HUES48 (cell line): Measurements from ENCODE around the gene CD6.

Experiments
- H3K27ac ChIP-seq: one replicate; pipeline ENCODE4 v1.7.0; 2013; ENCODE audit warnings: low read depth, low read length, inconsistent platforms
- H3K27me3 ChIP-seq: 2 replicates; pipeline ENCODE4 v1.6.1; 2013; ENCODE audit warnings: mild to moderate bottlenecking, low read length; ENCODE audit not compliant: control insufficient read depth, insufficient read depth
- H3K36me3 ChIP-seq: 2 replicates; pipeline ENCODE4 v1.6.1; 2013; ENCODE audit warnings: low read length; ENCODE audit not compliant: control insufficient read depth, insufficient read depth
- H3K4me1 ChIP-seq: 2 replicates; pipeline ENCODE4 v1.6.1; 2013; ENCODE audit warnings: mild to moderate bottlenecking, low read length; ENCODE audit not compliant: control insufficient read depth, insufficient read depth
- H3K4me3 ChIP-seq: 2 replicates; pipeline ENCODE4 v1.5.1; 2013; ENCODE audit warnings: mild to moderate bottlenecking, low read depth, low read length
- H3K9ac ChIP-seq: 2 replicates; pipeline ENCODE4 v1.6.1; 2013; ENCODE audit warnings: mild to moderate bottlenecking, low read depth, low read length, moderate library complexity
- H3K9me3 ChIP-seq: 2 replicates; pipeline ENCODE4 v1.6.1; 2013; ENCODE audit warnings: low read length; ENCODE audit not compliant: control insufficient read depth, insufficient read depth

Gene CD6

DNA sequence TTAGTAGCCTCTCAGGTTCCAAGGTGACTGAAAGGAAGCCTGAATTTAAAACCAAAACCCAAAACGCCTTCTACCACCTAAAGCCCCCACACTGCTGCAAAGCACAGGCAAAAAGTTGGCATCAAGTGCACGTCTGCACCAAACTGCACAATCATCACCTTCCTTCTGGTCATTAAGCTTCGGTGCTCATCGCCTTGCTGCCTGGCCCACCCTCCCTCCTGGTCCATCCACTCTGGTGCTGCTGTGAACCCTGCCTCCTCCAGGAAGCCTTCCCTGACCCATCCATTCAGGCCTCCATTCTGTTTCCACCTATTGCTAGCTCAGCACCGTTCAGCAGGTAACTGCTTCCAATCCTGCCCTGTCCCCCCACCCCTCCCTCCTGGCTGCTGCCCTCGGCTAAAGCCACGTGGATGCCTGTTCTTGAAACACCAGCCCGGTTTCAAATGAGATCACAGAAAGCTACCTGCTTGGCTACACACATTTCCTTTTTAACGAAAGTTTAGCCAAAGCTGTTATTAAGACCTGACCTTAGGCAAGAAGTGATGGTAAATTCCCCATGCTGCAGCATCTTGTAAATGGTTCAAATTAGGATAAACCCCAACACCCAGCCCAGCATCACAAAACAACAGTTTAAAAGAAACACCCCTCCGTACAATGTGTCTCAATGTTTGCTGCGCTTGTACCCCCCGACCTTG, 77.0 kb downstream of the CD6 start:
- Histone ChIP-seq H3K4me1 (no peaks in the 10 kb centered on the region), H3K27ac (no peak overlapping the region), H3K4me3 (no peak overlapping the region), H3K27me3 (no peaks in the 10 kb centered on the region), H3K9me3 (no peaks in the 10 kb centered on the region), H3K36me3 (no peaks in the 10 kb centered on the region), H3K9ac (no peak overlapping the region)

DNA sequence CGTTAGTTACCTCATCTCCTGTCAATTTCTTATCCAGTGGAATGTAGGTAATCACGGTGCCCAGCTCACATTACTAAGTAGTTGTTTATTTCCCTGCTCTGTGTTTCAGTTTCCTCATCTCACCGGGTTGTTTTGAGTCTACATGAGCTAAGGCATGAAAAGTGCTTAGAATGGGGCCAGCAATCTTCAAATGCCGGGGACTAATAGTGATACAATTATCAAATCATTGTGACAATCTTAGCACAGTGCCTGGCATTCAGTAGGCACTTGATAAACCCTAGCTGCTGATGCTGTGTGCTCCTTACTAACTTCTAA, 77.5 kb downstream of the CD6 start:
- H3K9ac ChIP-seq, result no peak overlapping the region
- H3K27me3 ChIP-seq, result no peaks in the 10 kb centered on the region
- H3K27ac ChIP-seq, result no peak overlapping the region
- H3K36me3 ChIP-seq, result no peaks in the 10 kb centered on the region
- H3K9me3 ChIP-seq, result no peaks in the 10 kb centered on the region
- no peak overlapping the region for H3K4me3 ChIP-seq
- no peaks in the 10 kb centered on the region for H3K4me1 ChIP-seq

DNA sequence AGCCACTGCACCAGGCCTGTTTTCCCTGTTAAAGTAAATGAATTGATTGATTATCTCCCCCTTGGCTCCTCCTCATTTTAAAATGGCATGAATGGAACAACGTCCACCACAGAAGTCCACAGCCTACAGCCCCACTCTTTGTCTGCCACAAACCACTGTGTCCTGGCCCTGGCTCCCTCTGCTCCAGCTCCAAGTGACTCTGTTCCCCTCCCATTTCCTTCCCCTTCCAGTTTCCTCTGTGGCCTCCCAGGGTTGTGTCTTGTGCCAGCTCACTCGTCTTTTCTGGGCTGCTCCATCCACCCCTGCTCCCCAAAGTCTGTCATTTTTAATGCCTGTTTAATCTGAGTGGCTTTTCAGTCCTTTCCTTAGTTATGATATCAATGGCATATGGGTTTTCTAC, 78.4 kb downstream of the CD6 start:
- H3K27me3 ChIP-seq, result no peaks in the 10 kb centered on the region
- no peak overlapping the region for H3K27ac ChIP-seq

DNA sequence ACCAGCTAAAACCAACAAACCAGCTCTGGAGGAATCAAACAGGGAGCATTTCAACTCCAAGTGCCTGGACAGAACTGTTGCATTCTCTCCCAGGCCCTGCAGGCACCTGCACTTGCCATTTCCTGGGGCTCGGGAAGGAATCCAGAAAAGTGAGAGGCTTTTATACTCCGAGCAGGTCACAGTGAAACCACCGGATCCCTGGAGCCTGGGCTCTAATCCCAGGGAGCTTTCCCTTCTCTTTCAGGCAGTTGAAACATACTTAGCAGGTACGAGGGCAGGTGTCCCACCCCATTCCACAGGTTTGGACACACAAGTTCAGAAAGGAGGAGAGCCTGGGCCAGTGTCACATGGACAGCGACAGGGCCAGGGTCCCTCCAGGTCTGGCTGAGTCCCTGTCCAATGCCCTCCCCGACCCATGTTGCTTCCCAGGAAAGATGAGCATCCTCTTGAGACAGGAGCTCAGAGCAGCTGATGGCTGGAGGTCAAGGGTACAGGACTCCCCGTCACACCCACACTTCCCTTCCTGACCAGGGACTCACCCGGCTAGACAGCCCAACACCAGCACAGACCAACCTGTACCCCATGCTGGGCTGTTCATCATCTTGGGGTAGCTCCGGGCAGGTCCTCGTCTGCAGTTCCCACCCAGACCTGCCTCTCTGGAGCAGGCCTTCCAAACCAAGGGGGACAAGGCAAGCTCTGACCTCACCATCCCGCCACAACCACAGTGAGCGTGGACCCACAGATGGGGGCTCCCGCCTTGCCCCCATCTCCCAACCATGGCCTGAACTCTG, 80.9 kb downstream of the CD6 start:
- Histone ChIP-seq H3K4me1 (no peaks in the 10 kb centered on the region), H3K36me3 (no peaks in the 10 kb centered on the region), H3K27ac (no peak overlapping the region), H3K9ac (no peak overlapping the region), H3K9me3 (no peaks in the 10 kb centered on the region), H3K27me3 (no peaks in the 10 kb centered on the region), H3K4me3 (no peak overlapping the region)

More for the DNA sequence above, 78.4 kb downstream of the CD6 start:
- H3K4me3 ChIP-seq, result no peak overlapping the region
- no peak overlapping the region for H3K9ac ChIP-seq
- no peaks in the 10 kb centered on the region for H3K9me3 ChIP-seq
- H3K36me3 ChIP-seq, result no peaks in the 10 kb centered on the region
- no peaks in the 10 kb centered on the region for H3K4me1 ChIP-seq

DNA sequence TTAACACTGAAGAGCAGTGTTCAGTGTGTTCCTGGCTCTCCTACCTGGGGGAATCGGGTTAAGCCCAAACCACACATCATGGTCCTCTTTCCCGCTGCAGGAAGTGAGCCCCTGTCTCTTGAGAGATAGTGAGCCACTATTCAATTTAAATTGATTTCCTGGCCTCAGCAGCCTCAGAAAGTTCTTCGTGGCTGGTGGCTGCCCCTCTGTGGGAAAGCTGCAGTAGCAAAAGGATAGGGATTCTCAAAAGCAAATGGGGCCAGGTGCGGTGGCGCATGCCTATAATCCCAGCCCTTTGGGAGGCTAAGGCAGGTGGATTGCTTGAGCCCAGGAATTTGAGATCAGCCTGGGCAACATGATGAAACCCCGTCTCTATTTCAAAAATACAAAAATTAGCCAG, 81.7 kb downstream of the CD6 start:
- Histone ChIP-seq H3K9me3 (no peaks in the 10 kb centered on the region), H3K27ac (no peak overlapping the region), H3K4me1 (no peaks in the 10 kb centered on the region), H3K4me3 (no peak overlapping the region), H3K27me3 (no peaks in the 10 kb centered on the region), H3K9ac (no peak overlapping the region), H3K36me3 (no peaks in the 10 kb centered on the region)

DNA sequence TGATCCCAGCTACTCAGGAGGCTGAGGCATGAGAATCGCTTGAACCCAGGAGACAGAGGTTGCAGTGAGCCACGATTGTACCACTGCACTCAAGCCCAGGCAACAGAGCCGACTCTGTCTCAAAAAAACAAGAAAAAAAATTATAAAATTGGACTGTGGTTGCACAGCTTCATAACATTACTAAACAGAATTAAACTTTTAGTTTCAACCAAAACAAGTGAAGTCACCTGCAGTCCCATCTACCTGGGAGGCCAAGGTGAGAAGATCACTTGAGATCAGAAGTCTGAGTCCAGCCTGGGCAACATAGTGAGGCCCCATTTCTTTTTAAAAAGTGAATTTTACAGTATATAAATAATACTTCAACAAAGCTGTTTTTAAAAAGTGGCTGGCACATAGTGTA, 83.0 kb downstream of the CD6 start:
- no peak overlapping the region for H3K27ac ChIP-seq
- no peak overlapping the region for H3K4me3 ChIP-seq
- H3K27me3 ChIP-seq, result no peaks in the 10 kb centered on the region
- no peaks in the 10 kb centered on the region for H3K9me3 ChIP-seq
- no peak overlapping the region for H3K9ac ChIP-seq
- H3K36me3 ChIP-seq, result no peaks in the 10 kb centered on the region
- H3K4me1 ChIP-seq, result no peaks in the 10 kb centered on the region

DNA sequence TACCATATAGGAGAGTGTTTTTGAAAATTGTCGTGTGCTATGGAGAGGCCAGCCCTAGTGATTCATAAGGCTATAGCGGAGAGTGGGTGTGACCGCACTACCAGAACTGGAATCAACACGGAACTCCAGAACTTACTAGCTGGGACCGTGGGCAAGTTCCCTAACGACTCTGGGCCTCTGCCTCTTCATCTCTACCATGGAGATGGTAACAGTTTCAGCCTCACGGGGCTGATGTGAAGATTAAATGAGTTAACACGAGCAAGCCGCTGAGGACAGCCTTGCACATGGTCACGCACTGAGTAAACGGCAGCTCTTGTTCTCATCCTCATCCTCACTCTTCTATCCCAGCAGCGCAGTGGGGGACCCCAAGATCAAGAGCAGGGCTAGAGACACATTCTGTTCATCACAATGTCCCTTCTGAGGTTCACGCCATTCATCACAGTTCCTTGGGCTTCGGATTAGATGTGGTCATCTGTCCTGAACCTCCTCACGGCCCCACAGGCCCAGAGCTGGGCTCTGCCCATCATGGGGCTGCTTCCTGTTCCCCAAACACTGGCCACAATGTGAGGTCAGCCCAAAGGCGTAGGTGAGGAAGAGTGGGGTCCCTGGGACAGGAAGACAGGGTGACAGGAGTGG, 83.6 kb downstream of the CD6 start:
- no peak overlapping the region for H3K27ac ChIP-seq
- no peaks in the 10 kb centered on the region for H3K27me3 ChIP-seq
- H3K9me3 ChIP-seq, result no peaks in the 10 kb centered on the region
- no peak overlapping the region for H3K9ac ChIP-seq
- no peaks in the 10 kb centered on the region for H3K36me3 ChIP-seq
- H3K4me1 ChIP-seq, result no peaks in the 10 kb centered on the region
- H3K4me3 ChIP-seq, result no peak overlapping the region

DNA sequence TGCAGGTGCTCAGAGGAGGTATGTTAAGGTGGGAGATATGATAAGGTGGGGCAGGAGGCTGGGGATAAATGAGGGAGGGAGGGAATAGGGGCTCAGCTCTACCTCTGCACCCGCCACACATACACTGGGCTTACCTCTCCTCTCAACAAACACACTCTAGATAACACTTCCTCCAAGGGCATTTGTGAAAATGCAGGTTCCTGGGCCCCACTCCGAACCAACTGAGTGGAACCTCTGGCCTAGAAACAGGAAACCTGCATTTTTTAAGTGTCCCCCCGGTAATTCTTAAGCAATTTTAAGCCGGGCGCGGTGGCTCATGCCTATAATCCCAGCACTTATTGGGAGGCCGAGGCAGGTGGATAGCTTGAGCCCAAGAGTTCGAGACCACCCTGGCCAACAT, 84.3 kb downstream of the CD6 start:
- Histone ChIP-seq H3K4me3 (no peak overlapping the region), H3K4me1 (no peaks in the 10 kb centered on the region), H3K27ac (no peak overlapping the region), H3K36me3 (no peaks in the 10 kb centered on the region), H3K27me3 (no peaks in the 10 kb centered on the region), H3K9ac (no peak overlapping the region), H3K9me3 (no peaks in the 10 kb centered on the region)

DNA sequence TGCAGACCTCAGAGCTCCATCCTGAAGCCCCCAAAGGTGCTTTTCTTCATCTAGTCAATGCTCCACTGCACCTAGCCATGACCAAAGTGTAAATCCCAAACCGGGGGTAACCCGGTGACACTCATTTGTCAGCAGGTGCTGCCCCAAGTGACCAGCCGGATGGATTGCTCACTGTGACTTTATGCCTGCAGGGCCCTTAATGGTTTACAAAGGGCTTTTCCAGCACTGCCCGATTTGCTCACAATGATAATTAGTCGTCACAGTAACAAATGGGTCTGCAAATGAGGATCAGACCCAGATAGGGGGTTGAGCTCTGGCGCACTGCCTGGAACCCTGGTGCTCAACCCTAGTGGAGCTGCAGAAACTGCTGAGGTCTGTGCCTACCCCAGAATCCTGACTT, 85.1 kb downstream of the CD6 start:
- Histone ChIP-seq H3K9me3 (no peaks in the 10 kb centered on the region), H3K36me3 (no peaks in the 10 kb centered on the region), H3K27me3 (no peaks in the 10 kb centered on the region), H3K4me3 (no peak overlapping the region), H3K4me1 (no peaks in the 10 kb centered on the region), H3K9ac (no peak overlapping the region), H3K27ac (no peak overlapping the region)

DNA sequence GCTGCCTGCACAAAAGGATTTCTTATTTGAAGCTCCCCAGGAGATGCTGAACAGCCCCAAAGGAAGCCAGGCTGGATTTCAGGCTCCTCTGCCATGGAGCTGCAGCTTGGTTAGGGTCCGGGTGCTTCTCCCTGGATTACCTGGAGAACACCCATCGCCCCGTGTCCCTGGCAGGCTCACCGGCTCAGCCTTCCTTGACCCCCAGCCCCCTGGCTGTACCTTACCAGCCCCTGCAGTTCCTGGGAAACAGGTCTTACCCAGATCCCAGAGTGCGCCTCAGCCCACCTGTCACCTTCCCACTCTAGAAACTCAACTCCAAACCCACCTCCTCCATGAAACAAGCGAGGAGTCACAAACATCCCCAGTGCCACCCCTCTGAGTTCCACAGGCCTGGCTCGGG, 85.5 kb downstream of the CD6 start:
- H3K27ac ChIP-seq, result no peak overlapping the region
- H3K4me3 ChIP-seq, result no peak overlapping the region
- no peak overlapping the region for H3K9ac ChIP-seq
- H3K9me3 ChIP-seq, result no peaks in the 10 kb centered on the region
- no peaks in the 10 kb centered on the region for H3K4me1 ChIP-seq
- no peaks in the 10 kb centered on the region for H3K27me3 ChIP-seq
- H3K36me3 ChIP-seq, result no peaks in the 10 kb centered on the region

DNA sequence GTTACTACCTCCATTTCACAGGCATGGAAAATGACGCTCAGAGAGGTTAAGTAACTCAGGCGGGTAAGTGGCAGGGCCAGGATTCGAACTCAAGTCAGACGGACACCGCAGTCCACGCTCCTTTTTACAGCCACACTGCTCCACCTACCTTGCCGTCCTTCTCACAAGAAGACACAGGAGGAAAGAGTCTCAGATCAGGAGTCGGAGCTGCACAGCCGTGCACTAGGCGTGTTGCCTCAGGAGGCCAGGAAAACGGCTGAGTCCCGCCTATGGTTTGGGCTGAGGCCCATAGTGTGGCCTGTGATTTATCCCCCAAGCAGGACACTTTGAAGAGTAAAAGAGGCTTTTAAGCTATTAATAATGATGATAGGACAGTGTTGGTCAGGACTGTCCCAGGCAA, 86.1 kb downstream of the CD6 start:
- Histone ChIP-seq H3K27ac (no peak overlapping the region), H3K27me3 (no peaks in the 10 kb centered on the region), H3K9me3 (no peaks in the 10 kb centered on the region), H3K36me3 (no peaks in the 10 kb centered on the region), H3K9ac (no peak overlapping the region), H3K4me1 (no peaks in the 10 kb centered on the region), H3K4me3 (no peak overlapping the region)
